ENCODE data around the gene CDH26. TPM values are rescaled to one million over a fixed set of nuclear protein-coding genes. Genes with fewer than 3 reads are reported as not detected.

Gene CDH26
- total RNA-seq, 4 donors from 2014 or later: 1.7 to 4.0 (median 3.5) TPM

- TF ChIP-seq CTCF (IDR thresholded peaks at IDR 0.05; ENCODE audit: low read depth): no peak
Measured at GRCh38 chr20:59940956-59941294, 17.3 kb upstream of the CDH26 start.

- no peak for TF ChIP-seq CTCF (IDR thresholded peaks at IDR 0.05; ENCODE audit: low read depth)
Measured at GRCh38 chr20:59942245-59942644, 16.0 kb upstream of the CDH26 start.

- no peak for TF ChIP-seq CTCF (IDR thresholded peaks at IDR 0.05; ENCODE audit: low read depth)
Measured at GRCh38 chr20:59944726-59945125, 13.5 kb upstream of the CDH26 start.

- no peak for TF ChIP-seq CTCF (IDR thresholded peaks at IDR 0.05; ENCODE audit: low read depth)
Measured at GRCh38 chr20:59945175-59945574, 13.0 kb upstream of the CDH26 start.

- TF ChIP-seq CTCF (IDR thresholded peaks at IDR 0.05; ENCODE audit: low read depth): no peak
Measured at GRCh38 chr20:59945731-59946130, 12.5 kb upstream of the CDH26 start.

GRCh38 chr20:59947376-59947775, 10.8 kb upstream of the CDH26 start:
- no peak for TF ChIP-seq CTCF (IDR thresholded peaks at IDR 0.05; ENCODE audit: low read depth)

- TF ChIP-seq CTCF (IDR thresholded peaks at IDR 0.05; ENCODE audit: low read depth): no peak
Measured at GRCh38 chr20:59948212-59948611, 10.0 kb upstream of the CDH26 start.

All from subcutaneous adipose tissue (tissue), 4 donors.